RWPE2 (cell line): ENCODE results near the gene TECR.

Experiments
- ATAC-seq: fragments of 200-7000 bp; cut with Tn5 transposase; 3 replicates; pipeline ENCODE4 v1.9.1; 2021; ENCODE audit warnings: low read depth
- DNase-seq: peaks from one replicate; pipeline ENCODE4 v3.0.0-alpha.2; 2020; ENCODE audit warnings: low spot score
- H3K27ac ChIP-seq: fragments of 450-650 bp; 2 replicates; pipeline ENCODE4 v1.5.1; 2017; ENCODE audit warnings: mild to moderate bottlenecking; ENCODE audit not compliant: poor library complexity, severe bottlenecking
- H3K27me3 ChIP-seq: fragments of 250-450 bp; sonication (Bioruptor Pico); 2 replicates; pipeline ENCODE4 v1.5.1; 2021; ENCODE audit warnings: mild to moderate bottlenecking, moderate library complexity; ENCODE audit not compliant: insufficient read depth, poor library complexity, severe bottlenecking
- H3K36me3 ChIP-seq: fragments of 250-450 bp; sonication (Bioruptor Pico); 2 replicates; pipeline ENCODE4 v1.5.1; 2020; ENCODE audit warnings: low read depth, mild to moderate bottlenecking, moderate library complexity
- H3K4me1 ChIP-seq: fragments of 250-450 bp; sonication (Bioruptor Pico); 2 replicates; pipeline ENCODE4 v1.5.1; 2021; ENCODE audit warnings: mild to moderate bottlenecking, moderate library complexity; ENCODE audit not compliant: insufficient read depth, poor library complexity, severe bottlenecking
- H3K4me3 ChIP-seq: fragments of 250-450 bp; sonication (Bioruptor Pico); 2 replicates; pipeline ENCODE4 v1.5.1; 2021; ENCODE audit warnings: mild to moderate bottlenecking, moderate library complexity; ENCODE audit not compliant: severe bottlenecking
- H3K9me3 ChIP-seq: fragments of 250-450 bp; sonication (Bioruptor Pico); 2 replicates; pipeline ENCODE4 v1.5.1; 2021; ENCODE audit warnings: mild to moderate bottlenecking, moderate library complexity; ENCODE audit not compliant: severe bottlenecking
- TF ChIP-seq, protein P1 (sequence below): fragments of 450-650 bp; IDR thresholded peaks from one replicate; pipeline ENCODE4 v1.5.1; 2017; ENCODE audit warnings: mild to moderate bottlenecking, moderate library complexity; ENCODE audit not compliant: poor library complexity, severe bottlenecking

The TECR gene

DNA sequence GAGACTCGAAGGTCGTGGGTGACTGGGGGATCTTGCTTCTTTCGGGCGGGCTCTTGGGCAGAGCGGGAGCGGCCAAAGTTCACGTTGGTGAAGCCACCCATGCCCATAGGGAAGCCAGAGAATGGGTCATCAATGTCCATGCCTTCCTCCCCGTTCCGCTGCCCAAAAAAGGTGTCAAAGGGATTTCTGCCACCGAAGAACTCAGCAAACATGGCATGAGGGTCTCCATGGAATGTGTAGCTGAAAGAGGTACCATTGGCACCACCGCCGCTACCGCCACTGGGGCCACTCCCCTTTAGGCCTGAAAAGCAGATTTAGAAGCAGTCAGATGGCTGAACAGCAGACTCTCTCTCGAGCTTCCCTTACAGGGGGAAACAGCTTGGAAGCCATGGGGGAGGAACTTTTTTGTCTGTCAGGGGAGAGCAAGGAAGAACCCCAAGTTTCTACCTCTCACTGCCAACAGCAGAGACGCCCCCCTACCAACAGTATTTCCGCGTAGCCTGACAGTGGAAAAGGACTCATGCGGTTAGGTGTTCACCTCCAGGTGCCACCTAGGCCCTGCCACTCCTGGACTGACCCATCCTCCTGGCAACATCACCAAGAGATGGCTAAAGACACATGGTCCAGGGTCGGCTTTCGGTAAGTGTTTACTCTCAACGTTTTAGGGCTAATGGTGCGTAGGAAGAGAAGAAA, 12.5 kb upstream of the TECR start:
- H3K36me3 ChIP-seq: peaks cover 35% of the 10 kb centered on the region
- ATAC-seq: no peak
- peaks cover 18% of the 10 kb centered on the region for H3K4me1 ChIP-seq
- H3K27ac ChIP-seq: peak overlapping the region; percentile 98
- no peaks in the 10 kb centered on the region for H3K27me3 ChIP-seq
- TF ChIP-seq, protein P1, sequence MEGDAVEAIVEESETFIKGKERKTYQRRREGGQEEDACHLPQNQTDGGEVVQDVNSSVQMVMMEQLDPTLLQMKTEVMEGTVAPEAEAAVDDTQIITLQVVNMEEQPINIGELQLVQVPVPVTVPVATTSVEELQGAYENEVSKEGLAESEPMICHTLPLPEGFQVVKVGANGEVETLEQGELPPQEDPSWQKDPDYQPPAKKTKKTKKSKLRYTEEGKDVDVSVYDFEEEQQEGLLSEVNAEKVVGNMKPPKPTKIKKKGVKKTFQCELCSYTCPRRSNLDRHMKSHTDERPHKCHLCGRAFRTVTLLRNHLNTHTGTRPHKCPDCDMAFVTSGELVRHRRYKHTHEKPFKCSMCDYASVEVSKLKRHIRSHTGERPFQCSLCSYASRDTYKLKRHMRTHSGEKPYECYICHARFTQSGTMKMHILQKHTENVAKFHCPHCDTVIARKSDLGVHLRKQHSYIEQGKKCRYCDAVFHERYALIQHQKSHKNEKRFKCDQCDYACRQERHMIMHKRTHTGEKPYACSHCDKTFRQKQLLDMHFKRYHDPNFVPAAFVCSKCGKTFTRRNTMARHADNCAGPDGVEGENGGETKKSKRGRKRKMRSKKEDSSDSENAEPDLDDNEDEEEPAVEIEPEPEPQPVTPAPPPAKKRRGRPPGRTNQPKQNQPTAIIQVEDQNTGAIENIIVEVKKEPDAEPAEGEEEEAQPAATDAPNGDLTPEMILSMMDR: no peak
- H3K9me3 ChIP-seq: no peaks in the 10 kb centered on the region
- DNase-seq: no peak
- H3K4me3 ChIP-seq: peak overlapping the region; percentile 80

DNA sequence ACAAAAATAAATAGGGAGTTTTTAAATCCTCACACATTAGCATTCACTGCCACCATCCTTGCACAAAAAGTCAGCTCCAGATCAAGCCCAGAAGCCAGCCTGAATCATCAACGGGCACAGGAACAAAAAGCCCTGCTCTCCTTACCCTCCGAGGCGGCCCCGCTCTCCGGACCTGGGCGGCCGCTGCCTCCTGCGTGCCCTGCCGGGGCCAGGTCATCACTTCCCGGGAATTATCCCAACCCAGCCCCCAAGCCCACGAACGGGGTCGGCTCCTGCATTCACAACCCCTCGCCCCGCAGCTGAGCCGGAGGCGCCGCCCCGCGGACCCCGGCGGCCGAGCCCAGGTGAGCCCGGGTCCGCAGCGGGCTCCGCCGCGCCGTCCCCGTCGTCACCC, 12.0 kb upstream of the TECR start:
- no peak for DNase-seq
- ATAC-seq: no peak
- Histone ChIP-seq H3K27me3 (no peaks in the 10 kb centered on the region), H3K9me3 (no peaks in the 10 kb centered on the region), H3K4me3 (peak overlapping the region; percentile 80), H3K4me1 (peaks cover 18% of the 10 kb centered on the region), H3K36me3 (peaks cover 35% of the 10 kb centered on the region), H3K27ac (peak overlapping the region; percentile 98)
- TF ChIP-seq, protein P1: no peak

DNA sequence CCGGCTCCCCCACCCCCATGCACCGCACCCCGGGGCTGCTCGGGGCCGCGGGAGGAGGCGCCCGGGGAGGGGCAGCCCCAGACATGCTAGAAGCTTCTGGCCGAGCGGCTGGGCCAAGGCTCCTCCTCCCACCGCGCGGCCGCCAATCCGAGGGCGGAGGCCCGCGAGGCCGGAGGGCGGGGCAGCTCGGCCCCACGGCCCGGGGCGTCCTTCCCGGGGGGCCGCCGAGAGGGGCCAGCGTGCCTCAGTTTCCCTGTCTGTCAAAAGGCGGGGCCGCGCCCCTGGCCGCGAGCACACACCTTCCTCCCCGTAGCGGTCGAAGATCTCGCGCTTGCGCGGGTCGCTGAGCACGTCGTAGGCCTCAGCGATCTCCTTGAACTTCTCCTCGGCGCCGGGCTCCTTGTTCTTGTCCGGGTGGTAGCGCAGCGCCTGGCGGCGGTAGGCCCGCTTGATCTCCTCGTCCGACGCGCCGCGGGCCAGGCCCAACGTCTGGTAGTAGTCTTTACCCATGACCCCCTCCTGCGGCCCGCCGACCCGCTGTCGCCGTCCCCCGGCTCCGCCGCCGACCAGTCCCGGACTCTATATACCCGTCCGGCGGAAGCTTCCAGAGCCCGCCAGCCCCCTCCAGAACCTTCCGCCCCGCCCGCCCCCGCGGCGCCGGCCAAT, 11.4 kb upstream of the TECR start, which contains the start of gene DNAJB1:
Gene DNAJB1, minus strand, starts transcription at position 558 of the 666 bp plus-strand sequence. Its CDS starts 48 bp downstream, at position 510.
- Histone ChIP-seq H3K36me3 (peaks cover 35% of the 10 kb centered on the region), H3K27me3 (no peaks in the 10 kb centered on the region), H3K4me3 (peak within 1 kb of the TSS; percentile 80), H3K9me3 (no peaks in the 10 kb centered on the region), H3K27ac (peak within 1 kb of the TSS; percentile 98), H3K4me1 (peaks cover 21% of the 10 kb centered on the region)
- DNase-seq: peak; percentile 76
- TF ChIP-seq, protein P1: no peak
- peak; percentile 68 for ATAC-seq

DNA sequence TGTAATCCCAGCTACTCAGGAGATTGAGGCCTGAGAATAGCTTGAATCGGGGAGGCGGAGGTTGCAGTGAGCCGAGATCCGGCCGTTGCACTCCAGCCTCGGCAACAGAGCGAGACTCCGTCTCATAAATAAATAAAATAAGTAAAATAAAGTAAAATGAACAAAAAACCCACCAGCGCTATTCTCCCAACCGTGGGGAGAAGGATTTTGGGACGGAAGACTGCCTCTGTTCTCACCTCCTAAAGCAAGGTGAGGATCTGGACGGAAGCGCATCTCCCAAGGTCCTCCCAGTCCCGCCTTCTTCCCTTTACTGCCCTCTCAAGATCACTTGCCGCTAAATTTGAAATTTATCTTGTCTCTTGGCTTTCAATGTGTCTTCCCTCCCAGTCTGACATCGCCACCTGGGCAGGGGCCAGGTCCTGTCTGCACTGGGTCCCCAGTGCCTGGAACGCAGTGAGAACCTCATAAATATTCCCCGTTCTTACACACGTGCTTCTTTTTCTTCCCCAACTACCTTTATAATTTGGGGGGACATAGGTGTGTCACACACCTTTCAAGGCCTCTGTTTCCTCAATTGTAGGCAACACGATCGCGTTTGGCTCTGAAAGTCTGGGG, 10.0 kb upstream of the TECR start:
- Histone ChIP-seq H3K36me3 (peaks cover 29% of the 10 kb centered on the region), H3K9me3 (no peaks in the 10 kb centered on the region), H3K4me3 (no peak overlapping the region), H3K27ac (peak overlapping the region; percentile 98), H3K27me3 (no peaks in the 10 kb centered on the region), H3K4me1 (peaks cover 21% of the 10 kb centered on the region)
- no peak for ATAC-seq
- DNase-seq: no peak
- TF ChIP-seq, protein P1: no peak
